ENCODE data around the gene MIA.
"Not testable (repeated sequence)": the region's sequence is repeated elsewhere in the genome, so short reads cannot be mapped to it uniquely, and the experiment has no call there.

MIA gene

GRCh38 chr19:40826312-40826698 lies 51.0 kb downstream of the MIA start:
- ChIA-PET CTCF (interaction anchor here (0.6 kb wide), 2 partner anchors 48 to 110 kb away, joined by 3 read pairs; no protein-coding TSS in a partner anchor), POLR2A (interaction anchor here (0.6 kb wide), 1 partner anchor 453 kb away, joined by 6 read pairs; no protein-coding TSS in a partner anchor)
- H3K36me3 ChIP-seq (ENCODE audit: control insufficient read depth in 2 of 2, insufficient read depth in 1 of 2, low read length in 2 of 2) = peaks cover 9 to 14% of the 10 kb centered on the region in 2 experiments; a peak in 2 of 3 replicates

DNA sequence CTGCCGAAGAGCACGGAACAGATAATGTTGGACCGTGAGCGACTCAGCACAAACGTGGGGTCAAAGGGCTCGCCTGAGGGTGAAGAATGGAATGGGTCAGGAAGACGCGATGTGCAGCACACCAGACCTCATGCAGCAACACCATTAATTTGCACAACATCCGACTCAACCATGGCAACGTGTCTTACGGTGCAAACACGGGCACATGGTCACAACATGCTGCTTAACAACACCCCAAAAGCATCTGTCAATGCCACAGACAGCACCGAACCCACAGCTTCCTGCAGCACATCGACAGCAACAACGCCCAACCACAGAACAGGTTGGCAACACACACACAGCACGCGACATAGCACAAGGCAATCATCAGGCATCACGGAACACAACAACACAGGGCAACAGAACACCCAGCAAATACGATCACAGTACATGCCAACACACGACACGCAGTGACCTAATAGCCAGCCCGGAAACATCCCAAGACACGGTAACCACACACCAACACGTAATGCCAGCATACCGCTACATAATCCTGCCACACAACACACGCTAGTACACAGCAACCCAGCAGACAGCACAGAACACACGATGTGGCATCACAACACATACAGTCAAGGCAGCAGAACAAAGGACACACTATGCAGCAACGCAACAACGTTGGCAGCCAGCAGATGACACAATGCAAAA lies 51.5 kb downstream of the MIA start:
- CTCF ChIA-PET = interaction anchor here (0.6 to 1.2 kb wide), 5 partner anchors 21 to 192 kb away, joined by 3 read pairs; no protein-coding TSS in a partner anchor
- H3K27ac ChIP-seq (ENCODE audit: extremely low read depth, low read depth, low read length); H3K9me3 ChIP-seq (ENCODE audit: control insufficient read depth, insufficient read depth, low read depth, low read length); POLR2A ChIA-PET; H3K4me3 ChIP-seq (ENCODE audit: low read depth, low read length): not testable (repeated sequence)
- peaks cover 9 to 14% of the 10 kb centered on the region in 2 experiments; a peak in 2 of 3 replicates for H3K36me3 ChIP-seq (ENCODE audit: control insufficient read depth in 2 of 2, insufficient read depth in 1 of 2, low read length in 2 of 2)
- peak; percentile 71; the same call in 1 of the 2 replicates for TF ChIP-seq ZNF169 (tag by site-specific recombination; IDR thresholded peaks at IDR 0.05)
- peak; percentile 17; the same call in 1 of the 2 replicates for TF ChIP-seq INSM2 (tag by site-specific recombination; IDR thresholded peaks at IDR 0.05)
- peak; percentile 95 for TF ChIP-seq ZNF600 (tag by site-specific recombination; IDR thresholded peaks at IDR 0.05)
- TF ChIP-seq HIC1 (tag by site-specific recombination; IDR thresholded peaks at IDR 0.05) = 0 out of 2 replicates have a peak, but pooled peaks have one; percentile 38
- TF ChIP-seq ZBTB26 (tag by site-specific recombination; optimal IDR thresholded peaks at IDR 0.05) = peak; percentile 14
- 0 out of 2 replicates have a peak, but pooled peaks have one; percentile 19 for TF ChIP-seq ZBTB10 (tag by site-specific recombination; IDR thresholded peaks at IDR 0.05)
- TF ChIP-seq SALL2 (tag by site-specific recombination; IDR thresholded peaks at IDR 0.05; ENCODE audit: borderline replicate concordance) = peak; percentile 69
- peaks cover 17% of the 10 kb centered on the region for H3K4me1 ChIP-seq (ENCODE audit: control insufficient read depth, insufficient read depth, low read length)

More at GRCh38 chr19:40826312-40826698, 51.0 kb downstream of the MIA start:
- H3K4me1 ChIP-seq (ENCODE audit: control insufficient read depth, insufficient read depth, low read length) = peaks cover 12% of the 10 kb centered on the region
- not testable (repeated sequence) for H3K27ac ChIP-seq (ENCODE audit: extremely low read depth, low read depth, low read length); H3K4me3 ChIP-seq (ENCODE audit: low read depth, low read length); H3K9me3 ChIP-seq (ENCODE audit: control insufficient read depth, insufficient read depth, low read depth, low read length)
